B cell (primary cell): ENCODE data around the gene CAMK2B. TPM values are rescaled to one million over a fixed set of nuclear protein-coding genes. Genes with fewer than 3 reads are reported as not detected.
"Not testable (repeated sequence)": the region's sequence is repeated elsewhere in the genome, so short reads cannot be mapped to it uniquely, and the experiment has no call there.

Experiments used
- ATAC-seq: fragments of 200-7000 bp; cut with Tn5 transposase; one replicate; pipeline ENCODE4 v1.10.0; 2021; ENCODE audit warnings: low read depth, mild to moderate bottlenecking, moderate number of reproducible peaks, moderate library complexity
- CTCF ChIA-PET: fragments of 350-600 bp; sonication (Branson Sonifier 250); formaldehyde crosslinking; loops from one replicate; lab custom pipeline; 2021; ENCODE audit warnings: antibody characterized with exemption, inconsistent platforms; lab: Charles Lee
- POLR2A ChIA-PET: fragments of 350-600 bp; sonication (Branson Sonifier 250); formaldehyde crosslinking; loops from one replicate; lab custom pipeline; 2021; ENCODE audit warnings: antibody characterized with exemption; lab: Charles Lee
- DNase-seq: peaks from one replicate; pipeline ENCODE4 v3.0.0; 2013
- H2AFZ ChIP-seq: 2 replicates; pipeline ENCODE4 v1.6.1; 2012; ENCODE audit warnings: mild to moderate bottlenecking, low read depth, low read length; ENCODE audit not compliant: insufficient read depth, poor library complexity, severe bottlenecking
- H3K27ac ChIP-seq, 2 donors: 1 replicate in 1 of 2; 2 replicates in 1 of 2; pipeline ENCODE4 v1.5.1; 2012 to 2013; ENCODE audit warnings: low read length in 2 of 2, mild to moderate bottlenecking in 2 of 2, moderate library complexity in 1 of 2
- H3K27me3 ChIP-seq, 4 experiments: fragments of 200-600 bp in 1 of 4; sonication (generic) in 1 of 4; replicated peaks in 1 of 4; 1 replicate in 2 of 4; 2 replicates in 2 of 4; pipeline versions ENCODE4 v1.6.1 to v1.7.0; 2013 to 2016; ENCODE audit warnings: low read length in 3 of 4, mild to moderate bottlenecking in 2 of 4, mixed read lengths in 1 of 4, moderate library complexity in 1 of 4; ENCODE audit not compliant: insufficient read depth in 4 of 4, control insufficient read depth in 3 of 4; ENCODE audit errors: control extremely low read depth in 1 of 4
- H3K36me3 ChIP-seq, 2 experiments: replicated peaks in 1 of 2; 1 replicate in 1 of 2; 2 replicates in 1 of 2; pipeline versions ENCODE4 v1.6.1 to v1.7.1; 2013; ENCODE audit warnings: low read length in 1 of 2; ENCODE audit not compliant: insufficient read depth in 2 of 2, control insufficient read depth in 1 of 2; ENCODE audit errors: control extremely low read depth in 1 of 2, extremely low read depth in 1 of 2
- H3K4me1 ChIP-seq, 2 donors: fragments of 200-600 bp in 1 of 2; sonication (generic) in 1 of 2; 1 replicate in 1 of 2; 2 replicates in 1 of 2; pipeline versions ENCODE4 v1.5.1 to v1.6.1; 2013 to 2017; ENCODE audit warnings: low read length in 2 of 2; ENCODE audit not compliant: control insufficient read depth in 2 of 2, insufficient read depth in 2 of 2
- H3K4me2 ChIP-seq: replicated peaks from 2 replicates; pipeline ENCODE3; 2012; ENCODE audit warnings: mild to moderate bottlenecking, low read depth, low read length; ENCODE audit not compliant: poor library complexity, severe bottlenecking
- H3K4me3 ChIP-seq, 5 experiments: fragments of 200-600 bp in 1 of 5; sonication (generic) in 1 of 5; 1 replicate in 3 of 5; 2 replicates in 2 of 5; pipeline versions ENCODE4 v1.5.1 to v1.7.0; 2011 to 2016; ENCODE audit warnings: low read length in 4 of 5, mild to moderate bottlenecking in 4 of 5, low read depth in 2 of 5, control low read depth in 1 of 5, moderate library complexity in 1 of 5; ENCODE audit not compliant: insufficient read depth in 1 of 5; ENCODE audit errors: control extremely low read depth in 1 of 5, extremely low read depth in 1 of 5
- H3K79me2 ChIP-seq: fragments of 200-600 bp; sonication (generic); one replicate; pipeline ENCODE4 v1.6.0; 2016; ENCODE audit warnings: low read length; ENCODE audit not compliant: control insufficient read depth, insufficient read depth
- H3K9ac ChIP-seq: fragments of 200-600 bp; sonication (generic); 2 replicates; pipeline ENCODE4 v1.6.1; 2017; ENCODE audit warnings: mild to moderate bottlenecking, low read length, moderate library complexity
- H3K9me3 ChIP-seq, 3 donors: one replicate each; pipeline versions ENCODE4 v1.6.1 to v1.7.1; 2013; ENCODE audit warnings: low read length in 2 of 3; ENCODE audit not compliant: control insufficient read depth in 2 of 3, insufficient read depth in 1 of 3; ENCODE audit errors: control extremely low read depth in 1 of 3
- H4K20me1 ChIP-seq: 2 replicates; pipeline ENCODE4 v1.6.0; 2012; ENCODE audit warnings: mild to moderate bottlenecking, low read length; ENCODE audit not compliant: insufficient read depth, control insufficient read depth, poor library complexity, severe bottlenecking
- H3K27ac Mint-ChIP-seq: one replicate; pipeline ENCODE4 v1.8.0; 2021; ENCODE audit warnings: mixed read lengths
- H3K27me3 Mint-ChIP-seq: one replicate; pipeline ENCODE4 v1.8.0; 2021; ENCODE audit warnings: mixed read lengths
- H3K4me1 Mint-ChIP-seq: one replicate; pipeline ENCODE4 v1.8.0; 2021; ENCODE audit warnings: mixed read lengths
- H3K4me3 Mint-ChIP-seq: one replicate; pipeline ENCODE4 v1.8.0; 2021; ENCODE audit warnings: mixed read lengths
- H3K9me3 Mint-ChIP-seq: one replicate; pipeline ENCODE4 v1.8.0; 2022; ENCODE audit warnings: mixed read lengths; ENCODE audit not compliant: insufficient read depth
- CTCF ChIP-seq: fragments of 200-600 bp; IDR thresholded peaks from one replicate; pipeline ENCODE4 v1.8.0; 2022; ENCODE audit warnings: antibody characterized with exemption, mild to moderate bottlenecking
- EZH2 ChIP-seq: IDR thresholded peaks from 2 replicates; pipeline ENCODE4 v1.6.1; 2012; ENCODE audit warnings: borderline replicate concordance, low read depth, mild to moderate bottlenecking, moderate library complexity, low read length; ENCODE audit not compliant: insufficient read depth, poor library complexity, severe bottlenecking
- WGBS: methylation state at CpG from one replicate; pipeline ENCODE4 v1.1.5; 2013; ENCODE audit warnings: missing lambda C conversion rate; ENCODE audit not compliant: insufficient coverage; 5-methylcytosine and 5-hydroxymethylcytosine counted together
- intact Hi-C: fragments of 100-400 bp; cut with micrococcal nuclease; formaldehyde crosslinking; loops from one replicate; pipeline ENCODE4 v1.10.0; 2022
- polyA plus RNA-seq: library from polyadenylated mRNA; depleted of rRNA; stranded (reverse); fragments of >200 nt; gene quantifications from 2 replicates; pipeline ENCODE4 v1.2.3, GENCODE V29; 2012
- total RNA-seq, 2 donors: library from RNA; stranded (reverse); fragments of 120-200 nt in 1 of 2; gene quantifications; 1 replicate in 1 of 2; 2 replicates in 1 of 2; pipeline versions ENCODE4 v1.2.3 to v1.2.4, GENCODE V29; 2013 to 2022

CAMK2B gene
- total and polyA plus RNA-seq, 2 donors (not counting 1 experiment from before 2014, with no cell fraction given) = 0.42 TPM; not detected in 1

- peak within 1 kb of the TSS; percentile 74 for H3K27ac Mint-ChIP-seq
- peak within 1 kb of the TSS; percentile 88 for H3K4me3 Mint-ChIP-seq
- H3K9me3 Mint-ChIP-seq = no peaks in the 10 kb centered on the region
These were observed 124.5 kb downstream of the CAMK2B start, which contains the start of gene YKT6 for GRCh38 chr7:44200699-44201461. Gene YKT6 (plus strand): TSS chr7:44200978. CDS start chr7:44201136, 158 bp downstream.

GRCh38 chr7:44200163-44200562, 125.2 kb downstream of the CAMK2B start:
- H3K9me3 Mint-ChIP-seq, H3K4me3 ChIP-seq, DNase-seq, ATAC-seq, H3K9ac ChIP-seq, H3K4me2 ChIP-seq, H3K27ac Mint-ChIP-seq, H3K27ac ChIP-seq, H3K9me3 ChIP-seq, H3K36me3 ChIP-seq, H3K27me3 ChIP-seq, H2AFZ ChIP-seq: not testable (repeated sequence)
- WGBS = no CpG with 5 or more reads among the region's 3 CpGs
- ChIA-PET POLR2A (interaction anchor here (1.9 kb wide), 1 partner anchor 181 kb away, joined by 6 read pairs; no protein-coding TSS in a partner anchor), CTCF (interaction anchor here (0.8 to 1.3 kb wide), 4 partner anchors 21 to 290 kb away, joined by 3 to 6 read pairs (median 4); partner anchors contain the start of genes DBNL and NUDCD3)
- intact Hi-C loops = loop anchor here (1.0 to 2.0 kb wide), 4 partner anchors 77 to 290 kb away; partner anchors contain the start of genes NUDCD3, POLD2 and POLM
- Mint-ChIP-seq H3K27me3 (peaks cover 11% of the 10 kb centered on the region), H3K4me3 (peak overlapping the region; percentile 37), H3K4me1 (peaks cover 23% of the 10 kb centered on the region)
- Histone ChIP-seq H3K4me1 (peaks cover 7 to 11% of the 10 kb centered on the region in 2 donors), H4K20me1 (peaks cover 14% of the 10 kb centered on the region), H3K79me2 (peaks cover 38% of the 10 kb centered on the region)

More at GRCh38 chr7:44200699-44201461, 124.5 kb downstream of the CAMK2B start, which contains the start of gene YKT6:
- H2AFZ ChIP-seq = peak within 1 kb of the TSS; percentile 77
- no peaks in the 10 kb centered on the region for H3K27me3 ChIP-seq
- Mint-ChIP-seq H3K27me3 (peaks cover 11% of the 10 kb centered on the region), H3K4me1 (peaks cover 23% of the 10 kb centered on the region)
- ChIA-PET POLR2A (interaction anchor here (0.6 to 1.9 kb wide), 8 partner anchors 9 to 311 kb away, joined by 3 to 6 read pairs (median 3); no protein-coding TSS in a partner anchor), CTCF (interaction anchor here (0.7 to 1.6 kb wide), 8 partner anchors 22 to 488 kb away, joined by 3 to 11 read pairs (median 4); partner anchors contain the start of genes DBNL, NUDCD3 and PGAM2)
- H3K4me1 ChIP-seq = peaks cover 7 to 11% of the 10 kb centered on the region in 2 donors
- intact Hi-C loops = loop anchor here (1.0 to 2.0 kb wide), 4 partner anchors 78 to 289 kb away; partner anchors contain the start of genes NUDCD3, POLD2 and POLM
- peak; percentile 96 for DNase-seq
- peak within 1 kb of the TSS; percentile 82 for H3K9ac ChIP-seq
- peaks cover 0 to 16% of the 10 kb centered on the region in 2 experiments for H3K36me3 ChIP-seq
- H3K4me2 ChIP-seq = peak within 1 kb of the TSS; percentile 79
- H3K79me2 ChIP-seq = peaks cover 44% of the 10 kb centered on the region
- H3K4me3 ChIP-seq = peak within 1 kb of the TSS; percentile 41 to 81 (median 70)
- no peaks in the 10 kb centered on the region for H3K9me3 ChIP-seq
- WGBS = under 1% methylated on average over 55 of the region's 58 CpGs
- TF ChIP-seq EZH2 = no peak
- peak; percentile 56 for TF ChIP-seq CTCF
- peaks cover 14% of the 10 kb centered on the region for H4K20me1 ChIP-seq
- peak within 1 kb of the TSS; percentile 47 to 77 for H3K27ac ChIP-seq
- ATAC-seq = peak; percentile 97
